Right hindlimb (tissue), 1 donor: ENCODE results near the gene SKOR2.
A peak's percentile ranks its signal among the peaks of the same experiment; 100 is the strongest.

Source experiments
- DNase-seq: peaks from one replicate; pipeline ENCODE4 v3.0.0-alpha.2; 2018

The SKOR2 gene

DNA sequence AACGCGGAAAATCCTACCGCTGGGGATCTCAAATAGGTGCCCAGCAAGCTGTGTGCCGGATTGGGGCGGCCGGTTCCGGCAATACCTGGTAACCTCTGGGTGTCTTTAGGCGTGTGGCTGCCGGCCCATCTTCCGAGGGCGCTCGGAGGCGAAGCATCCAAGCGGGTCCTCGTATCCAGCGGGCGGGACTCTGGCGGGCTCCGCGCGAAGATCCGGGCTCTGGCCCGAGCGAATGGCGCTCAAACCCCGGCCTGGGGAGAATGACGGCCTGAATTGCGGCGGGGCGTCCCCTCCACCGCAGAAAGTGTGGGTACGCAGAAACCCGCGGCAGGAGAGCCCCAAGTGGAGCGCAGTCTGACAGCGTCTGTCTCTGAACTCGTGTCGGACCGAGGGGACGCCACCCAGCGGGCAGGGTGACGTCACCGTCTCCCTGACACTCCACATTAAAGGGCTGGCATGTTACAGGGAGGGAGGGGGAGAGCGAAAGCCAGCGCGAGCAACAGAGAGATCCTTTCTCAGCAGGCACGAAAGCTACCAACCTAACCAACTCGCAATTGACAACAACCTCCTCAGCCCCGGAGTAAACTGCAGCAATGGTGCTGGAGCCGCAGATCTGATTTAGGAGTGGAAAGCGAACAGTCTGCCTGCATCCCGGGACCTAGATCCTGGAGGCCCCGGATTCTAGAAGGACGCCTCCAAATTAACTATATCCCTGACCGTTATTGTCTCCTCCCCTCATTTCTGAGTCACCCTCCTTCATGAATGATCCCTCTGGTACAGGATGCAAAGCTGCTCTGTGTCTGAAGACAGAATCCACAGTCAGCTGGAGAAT is at the start of gene SKOR2:
Gene SKOR2 (minus strand): TSS at position 372 of the 832 bp plus-strand sequence. CDS start 2,477 bp downstream, outside the sequence.
- DNase-seq: no peak

- DNase-seq: no peak
These were observed 45.0 kb upstream of the SKOR2 start for GRCh38 chr18:47296462-47296861.

GRCh38 chr18:47294801-47295200 is 43.3 kb upstream of the SKOR2 start:
- DNase-seq: no peak

DNA sequence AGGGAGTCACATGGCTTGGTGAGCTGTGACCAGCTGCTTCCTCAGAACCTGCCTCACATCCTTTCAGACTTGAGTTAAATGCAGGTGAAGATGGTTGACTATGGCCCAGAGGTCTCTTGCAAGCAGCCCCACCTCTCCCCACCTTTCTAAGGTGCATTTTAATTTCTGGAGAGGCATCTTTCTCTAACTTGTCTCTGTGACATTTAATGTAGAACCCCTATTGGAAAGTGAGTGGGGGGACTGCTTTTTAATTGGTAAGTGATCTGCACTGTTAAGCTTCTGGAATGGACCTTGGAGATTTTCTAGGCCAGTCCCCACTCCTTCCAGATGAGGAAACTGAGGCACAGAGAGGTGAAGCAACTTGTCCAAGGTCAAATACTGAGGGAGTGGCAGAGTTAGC is 37.3 kb upstream of the SKOR2 start:
- no peak for DNase-seq

GRCh38 chr18:47287911-47288585 is 36.6 kb upstream of the SKOR2 start:
- DNase-seq: no peak

DNA sequence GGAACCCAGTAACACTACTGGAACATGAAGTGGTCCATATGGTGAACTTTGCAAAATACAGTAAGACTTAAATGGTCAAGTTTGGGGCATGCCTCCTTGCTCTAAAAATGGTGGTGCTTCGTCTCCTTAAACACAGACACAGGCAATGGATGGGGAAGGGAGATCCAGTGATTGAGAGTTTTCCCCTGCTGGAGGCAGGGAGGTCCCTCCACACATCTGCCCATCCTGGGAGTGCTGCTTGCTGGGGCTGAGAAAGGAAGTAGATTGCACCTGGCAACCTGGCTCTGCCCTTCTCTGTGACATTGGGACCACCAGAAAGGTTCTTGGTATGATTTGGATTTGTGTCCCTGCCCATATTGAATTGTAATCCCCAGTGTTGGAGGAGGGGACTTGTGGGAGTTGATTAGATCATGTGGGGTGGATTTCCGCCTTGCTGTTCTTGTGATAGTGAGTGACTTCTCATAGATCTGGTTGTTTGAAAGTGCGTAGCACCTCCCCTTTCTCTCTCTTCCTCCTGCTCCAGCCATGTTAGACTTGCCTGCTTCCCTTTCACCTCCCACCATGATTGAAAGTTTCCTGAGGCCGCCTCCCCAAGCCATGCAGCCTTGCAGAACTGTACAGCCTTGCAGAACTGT is 35.4 kb upstream of the SKOR2 start:
- no peak for DNase-seq

- no peak for DNase-seq
These were observed 34.0 kb upstream of the SKOR2 start for GRCh38 chr18:47285456-47285855.

GRCh38 chr18:47284721-47285395 is 33.4 kb upstream of the SKOR2 start:
- no peak for DNase-seq

GRCh38 chr18:47283476-47283875 is 32.0 kb upstream of the SKOR2 start:
- no peak for DNase-seq

DNA sequence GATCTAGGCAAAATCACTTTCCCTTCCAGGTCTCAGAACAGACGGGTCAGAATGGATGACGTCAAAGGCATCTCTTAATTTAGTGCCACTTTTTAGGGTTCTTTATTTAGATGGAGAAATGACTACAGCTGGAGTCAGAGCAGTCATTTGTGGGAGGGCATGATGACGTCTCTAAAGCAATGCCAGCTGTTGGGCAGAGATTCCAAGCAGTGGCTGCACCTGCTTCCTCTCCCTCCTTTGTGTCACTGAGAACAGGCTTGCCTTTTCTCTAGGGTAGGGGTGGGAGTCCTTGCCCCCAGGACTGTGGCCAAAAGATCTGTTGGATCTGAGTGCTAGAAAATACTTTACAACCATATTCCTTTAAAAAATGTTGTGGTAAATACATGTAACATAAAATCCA is 28.7 kb upstream of the SKOR2 start:
- DNase-seq: no peak

DNA sequence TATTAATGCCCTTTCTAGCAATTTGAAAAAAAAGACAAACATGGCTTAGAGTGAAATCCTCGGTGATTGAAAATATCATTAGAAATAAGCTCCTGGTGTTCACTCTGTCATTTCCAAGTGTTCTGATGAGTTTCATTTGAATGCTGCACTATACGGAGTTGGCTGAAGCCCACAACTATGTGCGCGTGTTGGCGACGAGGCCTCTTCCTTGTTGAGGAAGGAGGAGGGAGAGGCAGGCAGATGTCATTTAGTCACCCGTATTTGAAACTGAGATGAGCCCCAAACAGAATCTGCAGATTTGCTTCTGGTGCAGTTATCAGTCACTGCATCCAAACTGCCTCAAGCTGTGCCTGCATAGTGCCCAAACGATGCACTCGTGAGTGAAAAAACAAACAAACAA is 23.5 kb upstream of the SKOR2 start:
- DNase-seq: peak; percentile 39

DNA sequence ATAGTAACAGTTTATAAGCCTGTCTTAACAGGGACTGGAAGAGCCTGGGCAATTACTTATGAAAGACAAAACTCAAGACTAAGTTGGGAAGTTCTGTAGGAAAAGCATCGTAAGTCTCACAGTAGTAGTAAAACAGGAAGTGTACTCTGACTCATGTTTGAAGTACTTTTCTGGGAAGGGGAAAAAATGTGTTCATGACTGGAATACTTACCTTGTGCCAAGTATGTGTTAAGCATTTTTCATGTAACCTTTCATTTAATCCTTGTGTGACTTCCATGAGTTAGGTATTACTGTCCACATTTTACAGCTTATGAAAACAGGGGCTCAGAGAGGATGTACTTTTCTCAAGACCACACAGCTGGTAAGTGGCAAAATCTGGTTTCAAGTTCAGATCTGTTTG is 13.7 kb upstream of the SKOR2 start:
- DNase-seq: no peak

- DNase-seq: no peak
These were observed 12.8 kb upstream of the SKOR2 start for GRCh38 chr18:47264308-47264700.

DNA sequence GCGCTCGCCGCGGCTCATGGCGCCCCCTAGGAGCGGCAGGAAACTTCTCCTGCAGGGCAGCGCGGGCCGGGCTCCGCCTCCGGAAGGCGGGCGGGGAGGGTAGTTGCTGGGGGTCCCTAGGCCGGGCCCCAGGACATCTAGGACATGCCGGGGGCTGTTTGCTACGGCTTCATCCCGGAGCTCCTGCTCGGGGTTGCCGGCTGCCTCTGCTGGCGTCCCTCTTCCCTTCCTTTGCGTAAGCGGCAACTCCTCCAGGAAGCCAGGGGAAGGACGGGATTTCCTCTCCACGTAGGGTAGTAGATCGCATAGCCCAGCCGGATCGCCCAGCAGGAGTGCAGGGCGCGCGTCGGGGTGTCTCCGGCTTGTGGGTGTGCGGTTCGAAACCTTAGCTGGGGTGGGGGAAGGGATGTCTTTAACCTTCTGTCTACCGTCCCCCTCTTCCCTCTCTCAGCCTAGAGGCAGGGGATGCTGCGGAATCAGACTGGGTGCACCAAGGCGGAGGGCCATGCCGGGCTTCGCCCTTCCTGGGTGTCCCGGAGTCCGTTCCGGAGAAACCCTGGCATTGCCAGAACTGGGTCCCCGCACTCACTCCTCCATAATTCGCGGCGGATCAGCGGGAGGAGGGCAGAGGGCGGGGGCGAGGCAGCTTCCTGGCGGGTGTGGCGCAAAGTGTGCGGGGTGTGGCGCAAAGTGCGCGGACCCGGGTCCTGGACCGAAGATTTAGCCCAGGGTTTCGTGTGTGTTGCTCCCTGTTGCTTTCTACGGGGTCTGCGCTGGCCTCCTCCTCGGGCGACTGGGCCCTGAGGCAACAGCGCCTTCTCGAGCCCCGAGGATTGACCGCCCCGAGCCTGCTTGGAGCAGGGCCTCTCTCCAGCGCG is 12.2 kb upstream of the SKOR2 start:
- no peak for DNase-seq

GRCh38 chr18:47263150-47263429 is 11.6 kb upstream of the SKOR2 start:
- no peak for DNase-seq

DNA sequence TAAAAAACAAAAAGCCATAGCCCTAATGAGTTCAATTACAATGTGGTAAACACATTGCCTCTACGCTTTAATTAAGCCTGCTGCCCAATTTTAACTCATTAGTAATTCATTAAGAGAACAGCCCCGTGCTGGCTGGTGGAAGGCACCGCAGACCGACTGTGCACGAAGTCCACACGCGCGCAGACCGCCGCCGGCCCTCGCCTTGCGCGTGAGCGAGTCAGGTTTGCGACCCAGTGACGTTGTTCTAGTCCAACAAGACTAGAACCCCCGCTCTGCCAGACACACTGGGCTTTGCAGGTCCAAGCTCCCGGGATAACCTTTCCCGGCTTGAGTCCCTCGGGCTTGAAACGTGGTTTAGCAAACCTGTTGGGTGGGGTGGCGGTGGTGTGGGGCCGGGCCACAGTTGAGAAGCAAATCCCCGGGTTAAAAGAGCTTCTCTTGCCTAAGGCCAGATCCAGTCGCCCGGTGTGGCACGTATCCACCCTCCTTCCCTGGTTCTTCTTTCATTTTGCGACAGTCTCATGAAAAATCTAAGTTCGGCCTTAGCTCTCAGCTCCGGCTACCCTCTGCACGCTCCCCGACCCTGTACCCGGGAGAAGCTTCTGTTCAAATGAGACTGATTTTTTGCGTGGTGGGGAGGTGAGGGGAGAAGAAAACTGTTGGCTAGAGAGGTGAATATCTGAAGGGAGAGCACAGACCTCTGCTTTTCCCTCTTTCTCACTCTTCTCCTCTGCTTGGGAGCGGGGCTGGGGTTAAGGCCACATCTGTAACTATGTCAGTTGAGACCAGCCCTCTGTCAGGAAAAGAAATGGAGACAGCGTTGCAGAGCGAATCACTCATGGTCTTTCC is 11.1 kb upstream of the SKOR2 start:
- DNase-seq: no peak

DNA sequence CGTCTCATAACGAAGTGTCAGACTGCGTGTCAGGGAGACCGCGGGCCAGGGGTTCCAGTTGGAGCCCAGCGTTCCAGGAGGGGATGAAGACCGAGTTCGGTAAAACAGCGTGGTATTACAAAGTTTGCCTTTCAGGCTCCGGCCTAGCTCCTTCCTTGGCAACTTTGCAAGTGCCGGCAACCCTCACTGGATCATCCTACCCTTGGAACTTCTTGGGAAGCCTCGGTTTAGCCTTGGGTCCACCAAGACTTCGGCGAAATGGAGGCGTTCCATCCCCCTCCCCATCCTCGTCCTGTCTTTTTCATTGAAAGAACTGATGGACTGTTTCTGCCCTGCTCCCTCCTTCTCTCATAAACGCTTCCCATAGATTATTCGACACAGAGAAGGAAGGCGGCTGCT is 10.4 kb upstream of the SKOR2 start:
- no peak for DNase-seq

GRCh38 chr18:47260924-47261701 is 9.7 kb upstream of the SKOR2 start:
- DNase-seq: no peak

DNA sequence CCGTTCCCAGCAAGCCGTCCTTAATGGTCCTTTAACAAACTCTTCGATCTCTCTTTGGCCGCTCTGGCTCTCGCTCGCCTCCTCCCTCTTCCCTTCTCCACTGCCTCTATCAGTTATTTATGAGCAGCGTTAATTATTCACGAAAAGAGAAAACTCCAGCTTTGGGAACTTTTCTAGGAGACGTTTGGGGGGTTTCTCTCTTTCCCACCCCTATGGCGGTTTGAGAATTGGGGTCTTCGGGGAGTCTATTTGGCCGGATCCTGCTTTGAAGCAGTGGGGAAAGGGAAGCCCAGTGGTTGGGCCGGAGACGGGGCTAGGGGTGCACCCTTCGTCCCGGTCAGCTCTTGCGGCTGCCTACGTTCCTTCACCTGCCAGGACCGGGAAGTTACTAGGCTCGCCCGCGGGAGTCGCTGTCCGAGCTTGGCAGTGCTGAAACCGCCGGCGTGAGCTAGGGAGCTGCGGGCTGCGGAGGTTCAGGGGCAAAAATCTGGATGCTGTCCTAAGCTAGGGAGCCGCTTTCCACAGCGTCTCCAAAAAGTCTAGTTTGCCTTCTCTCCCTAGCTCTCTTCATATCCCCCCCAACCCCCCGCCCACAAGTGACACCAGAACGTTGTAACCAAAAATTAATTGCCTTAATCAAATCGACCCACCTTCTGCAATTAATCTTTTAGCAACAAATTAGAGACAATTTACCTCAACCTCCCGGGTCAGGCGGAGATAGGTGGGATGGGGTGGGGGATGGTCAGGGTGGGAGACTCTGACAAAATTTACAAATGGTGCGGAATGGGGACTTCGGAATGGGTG is 8.9 kb upstream of the SKOR2 start:
- peak; percentile 72 for DNase-seq
